ENCODE data around the gene WNT16. TPM values are rescaled to one million over a fixed set of nuclear protein-coding genes. Genes with fewer than 3 reads are reported as not detected.

The WNT16 gene
- total and polyA plus RNA-seq, 2 of the 8 experiments (the other 6 are each of a cell fraction or from before 2014, with no cell fraction given): 0.11 to 0.52 TPM

GRCh38 chr7:121371367-121371766, 42.6 kb downstream of the WNT16 start:
- Histone ChIP-seq H2BK5ac (ENCODE audit: low read depth, low read length) (no peak overlapping the region), H2AFZ (ENCODE audit: low read length) (no peak overlapping the region), H3K18ac (ENCODE audit: extremely low read depth, low read length) (no peak overlapping the region), H4K5ac (ENCODE audit: insufficient read length, low read depth, low read length) (no peak overlapping the region), H2BK20ac (ENCODE audit: low read length) (no peak overlapping the region), H2BK12ac (ENCODE audit: low read depth, low read length) (no peak overlapping the region), H3K4me3 (ENCODE audit: extremely low read depth in 1 of 4, insufficient read depth in 2 of 4, low read depth in 3 of 4, low read length in 4 of 4) (no peak overlapping the region), H3K79me2 (ENCODE audit: control insufficient read depth in 1 of 2, insufficient read depth in 2 of 2, low read length in 2 of 2) (peaks cover 0 to 3% of the 10 kb centered on the region in 2 experiments; a peak in 1 of 4 replicates), H3K4me1 (replicated peaks in 1 of 4; ENCODE audit: control insufficient read depth in 3 of 4, insufficient read depth in 4 of 4, low read length in 3 of 4) (peaks cover 0 to 2% (median 0%) of the 10 kb centered on the region in 4 experiments; a peak in 2 of 7 replicates), H3K27ac (ENCODE audit: low read depth, low read length) (no peak overlapping the region), H3K14ac (ENCODE audit: insufficient read length) (no peak overlapping the region), H3K23me2 (ENCODE audit: low read depth, low read length) (no peaks in the 10 kb centered on the region), H2BK15ac (ENCODE audit: low read length) (no peak overlapping the region), H2AK5ac (ENCODE audit: low read depth, low read length) (no peak overlapping the region), H3K4me2 (ENCODE audit: insufficient read depth in 1 of 2, low read depth in 2 of 2, low read length in 2 of 2) (no peak overlapping the region), H3K23ac (ENCODE audit: insufficient read length) (no peak overlapping the region), H3K9me3 (ENCODE audit: insufficient read depth in 2 of 2, low read depth in 1 of 2, low read length in 1 of 2) (no peaks in the 10 kb centered on the region), H4K8ac (ENCODE audit: extremely low read depth, insufficient read depth, low read length) (no peak overlapping the region), H3K4ac (replicated peaks; ENCODE audit: insufficient read length, low read depth, low read length) (no peak overlapping the region), H3K79me1 (ENCODE audit: low read depth, low read length) (no peaks in the 10 kb centered on the region), H3K27me3 (replicated peaks in 1 of 4; ENCODE audit: control insufficient read depth in 3 of 4, extremely low read depth in 1 of 4, insufficient read depth in 3 of 4, low read length in 3 of 4) (peaks cover 0 to 1% (median 0%) of the 10 kb centered on the region in 4 experiments; a peak in 1 of 7 replicates), H2BK120ac (replicated peaks; ENCODE audit: low read depth, low read length) (no peak overlapping the region), H3K56ac (replicated peaks; ENCODE audit: insufficient read length, low read depth, low read length) (no peak overlapping the region), H3K36me3 (ENCODE audit: control insufficient read depth in 2 of 4, insufficient read depth in 4 of 4, low read length in 3 of 4) (peaks cover 0 to 25% (median 9%) of the 10 kb centered on the region in 4 experiments; a peak in 6 of 8 replicates), H4K91ac (replicated peaks; ENCODE audit: insufficient read length, low read length) (no peak overlapping the region), H3K9ac (replicated peaks in 1 of 4; ENCODE audit: extremely low read depth in 1 of 4, low read depth in 3 of 4, low read length in 3 of 4) (no peak overlapping the region), H4K20me1 (replicated peaks in 1 of 2; ENCODE audit: control insufficient read depth in 1 of 2, insufficient read depth in 2 of 2, low read length in 2 of 2) (no peaks in the 10 kb centered on the region)
- no peak for TF ChIP-seq EGR1 (IDR thresholded peaks at IDR 0.05; ENCODE audit: borderline replicate concordance, low read depth, low read length)
- no peak for TF ChIP-seq HDAC6 (IDR thresholded peaks at IDR 0.05; ENCODE audit: low read depth, low read length)
- TF ChIP-seq ASH2L (IDR thresholded peaks at IDR 0.05; ENCODE audit: low read length): no peak
- TF ChIP-seq GTF2F1 (IDR thresholded peaks at IDR 0.05; ENCODE audit: borderline replicate concordance, low read depth, low read length): no peak
- TF ChIP-seq EP300 (IDR thresholded peaks at IDR 0.05; ENCODE audit: borderline replicate concordance in 1 of 2, low read depth in 2 of 2, low read length in 2 of 2): no peak
- no peak for TF ChIP-seq BACH1 (IDR thresholded peaks at IDR 0.05; ENCODE audit: low read length)
- ChIA-PET CTCF (ENCODE audit: partially characterized antibody) (interaction anchor here (0.6 kb wide), 1 partner anchor 401 kb away, joined by 3 read pairs; no protein-coding TSS in a partner anchor), POLR2A (ENCODE audit: partially characterized antibody) (no interaction called here)
- WGBS, 2 experiments (ENCODE audit: extremely low coverage in 1 of 2, insufficient coverage in 1 of 2, insufficient read length in 1 of 2, insufficient replicate concordance in 2 of 2, low coverage in 1 of 2, low lambda C conversion rate in 2 of 2, missing lambda C conversion rate in 1 of 2): 90% methylated on average over 1 of the region's 1 CpG; no CpG with 5 or more reads in 1 of the 2 experiments
- DNase-seq (ENCODE audit: low read depth in 1 of 2, low spot score in 2 of 2) (no peak), FAIRE-seq (no peak)

Data from H1 (cell line).